Activated CD8-positive, alpha-beta memory T cell treated with anti-CD3 and anti-CD28 coated beads for 4 hours (primary cell): ENCODE results near the gene GCHFR.

Experiments
- DNase-seq, 2 donors: peaks; one replicate each; pipeline ENCODE4 v3.0.0-alpha.2; 2020; ENCODE audit warnings: low read depth in 2 of 2

The GCHFR gene

GRCh38 chr15:40808861-40809450, 45.1 kb downstream of the GCHFR start:
- no peak for DNase-seq

- DNase-seq: no peak
Observed at GRCh38 chr15:40812721-40813425, 49.0 kb downstream of the GCHFR start.

GRCh38 chr15:40815042-40815698, 51.3 kb downstream of the GCHFR start:
- no peak for DNase-seq
